SHP77 (cell line): ENCODE measurements around the gene RTTN.
"Not testable (repeated sequence)": the region's sequence is repeated elsewhere in the genome, so short reads cannot be mapped to it uniquely, and the experiment has no call there.

ENCODE experiments used
- DNase-seq, 2 experiments: peaks; one replicate each; lab custom pipeline; 2025; lab: John Stamatoyannopoulos, UW

RTTN gene

GRCh38 chr18:69980982-69981804 lies 224.3 kb downstream of the RTTN start:
- no peak for DNase-seq

- no peak for DNase-seq
Observed at GRCh38 chr18:69980509-69980908, 225.0 kb downstream of the RTTN start.

GRCh38 chr18:69978732-69979715 lies 226.5 kb downstream of the RTTN start:
- no peak for DNase-seq

GRCh38 chr18:69975294-69975693 lies 230.2 kb downstream of the RTTN start:
- not testable (repeated sequence) for DNase-seq

GRCh38 chr18:69974365-69974764 lies 231.1 kb downstream of the RTTN start:
- DNase-seq, result no peak

- DNase-seq, result no peak
Observed at GRCh38 chr18:69969491-69969890, 236.0 kb downstream of the RTTN start.

GRCh38 chr18:69968039-69968438 lies 237.4 kb downstream of the RTTN start:
- peak; percentile 53 to 74 for DNase-seq

- DNase-seq, result no peak
Observed at GRCh38 chr18:69963196-69963595, 242.3 kb downstream of the RTTN start.

GRCh38 chr18:69961718-69962117 lies 243.8 kb downstream of the RTTN start:
- no peak for DNase-seq

GRCh38 chr18:69958422-69958821 lies 247.1 kb downstream of the RTTN start:
- DNase-seq, result no peak

- no peak for DNase-seq
Observed at GRCh38 chr18:69957747-69958146, 247.7 kb downstream of the RTTN start.

- DNase-seq, result no peak
Observed at GRCh38 chr18:69956665-69957620, 248.5 kb downstream of the RTTN start.

GRCh38 chr18:69956057-69956456 lies 249.4 kb downstream of the RTTN start:
- DNase-seq, result no peak

- no peak for DNase-seq
Observed at GRCh38 chr18:69954719-69955480, 250.6 kb downstream of the RTTN start.

GRCh38 chr18:69953191-69953590 lies 252.3 kb downstream of the RTTN start:
- no peak for DNase-seq
